ENCODE data around the gene CNOT1. TPM values are rescaled to one million over a fixed set of nuclear protein-coding genes. Genes with fewer than 3 reads are reported as not detected.

Gene CNOT1
- total and polyA plus RNA-seq, 2 of the 4 experiments (the other 2 are of a cell fraction): 85.5 to 357 TPM

GRCh38 chr16:58532414-58532813, 97.2 kb downstream of the CNOT1 start:
- H4K20me1 ChIP-seq (ENCODE audit: insufficient read depth, low read length): no peaks in the 10 kb centered on the region
- no peaks in the 10 kb centered on the region for H3K9me3 ChIP-seq (ENCODE audit: control insufficient read depth, insufficient read depth, low read length)
- no peaks in the 10 kb centered on the region for H3K9me1 ChIP-seq (ENCODE audit: insufficient read depth, low read length)
- 84% methylated on average over 2 of the region's 3 CpGs; no CpG with 5 or more reads in 1 of the 2 experiments for WGBS, 2 experiments (ENCODE audit: extremely low coverage in 2 of 2, insufficient read length in 1 of 2)
- H4K5ac ChIP-seq (ENCODE audit: low read depth, low read length): no peak overlapping the region
- ATAC-seq (ENCODE audit: low read depth) (no peak), DNase-seq (no peak)
- no peak overlapping the region for H2BK5ac ChIP-seq (ENCODE audit: low read depth, low read length, poor library complexity, severe bottlenecking)
- H3K4me1 ChIP-seq (ENCODE audit: control insufficient read depth, insufficient read depth, low read length): no peaks in the 10 kb centered on the region
- BruUV-seq (replicated peaks): no TSS peak
- no peak overlapping the region for H2AK5ac ChIP-seq (ENCODE audit: low read depth, low read length)
- intact Hi-C loops (cut with micrococcal nuclease) (no loop called here), dilution Hi-C loops (cut with HindIII; ENCODE audit: low sequenced_read_pairs, unreplicated experiment) (no loop called here), in situ Hi-C loops (cut with MboI; ENCODE audit: low sequenced_read_pairs) (loop anchor here (5.0 kb wide), 1 partner anchor 45 kb away; no protein-coding TSS in a partner anchor)
- CTCF ChIA-PET: no interaction called here
- no peak overlapping the region for H3K9ac ChIP-seq (ENCODE audit: low read depth, low read length)
- H3K79me1 ChIP-seq (ENCODE audit: low read depth in 1 of 2, low read length in 2 of 2): peaks cover 9 to 21% of the 10 kb centered on the region in 2 experiments; a peak in 3 of 4 replicates
- H2AFZ ChIP-seq (replicated peaks; ENCODE audit: low read length, poor library complexity): no peak overlapping the region
- TF ChIP-seq RAD21 (IDR thresholded peaks at IDR 0.05; ENCODE audit: low read length) (no peak), FOS (IDR thresholded peaks at IDR 0.05; ENCODE audit: low read depth, low read length) (no peak), RFX5 (IDR thresholded peaks at IDR 0.05; ENCODE audit: low read depth, low read length) (no peak), SMC3 (IDR thresholded peaks at IDR 0.05; ENCODE audit: low read depth, low read length) (no peak), USF2 (IDR thresholded peaks at IDR 0.05; ENCODE audit: low read depth, low read length) (no peak), CEBPB (IDR thresholded peaks at IDR 0.05; ENCODE audit: low read depth, low read length) (no peak), CHD1 (IDR thresholded peaks at IDR 0.05; ENCODE audit: low read depth, low read length) (no peak), MAZ (IDR thresholded peaks at IDR 0.05; ENCODE audit: borderline replicate concordance, low read depth, low read length) (no peak), BHLHE40 (IDR thresholded peaks at IDR 0.05; ENCODE audit: low read depth, low read length) (no peak), MAFK (IDR thresholded peaks at IDR 0.05; ENCODE audit: low read depth, low read length) (no peak), POLR2A (IDR thresholded peaks at IDR 0.05; ENCODE audit: low read depth, low read length) (no peak), CTCF (conservative IDR thresholded peaks at IDR 0.05; ENCODE audit: low read depth, low read length) (no peak), MXI1 (IDR thresholded peaks at IDR 0.05; ENCODE audit: borderline replicate concordance, low read depth, low read length) (no peak), RCOR1 (IDR thresholded peaks at IDR 0.05; ENCODE audit: insufficient replicate concordance, low read length) (no peak), NFE2L2 (IDR thresholded peaks at IDR 0.05; ENCODE audit: low read depth, low read length) (no peak)
- TF ChIP-seq, protein P1, sequence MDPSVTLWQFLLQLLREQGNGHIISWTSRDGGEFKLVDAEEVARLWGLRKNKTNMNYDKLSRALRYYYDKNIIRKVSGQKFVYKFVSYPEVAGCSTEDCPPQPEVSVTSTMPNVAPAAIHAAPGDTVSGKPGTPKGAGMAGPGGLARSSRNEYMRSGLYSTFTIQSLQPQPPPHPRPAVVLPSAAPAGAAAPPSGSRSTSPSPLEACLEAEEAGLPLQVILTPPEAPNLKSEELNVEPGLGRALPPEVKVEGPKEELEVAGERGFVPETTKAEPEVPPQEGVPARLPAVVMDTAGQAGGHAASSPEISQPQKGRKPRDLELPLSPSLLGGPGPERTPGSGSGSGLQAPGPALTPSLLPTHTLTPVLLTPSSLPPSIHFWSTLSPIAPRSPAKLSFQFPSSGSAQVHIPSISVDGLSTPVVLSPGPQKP (IDR thresholded peaks at IDR 0.05; ENCODE audit: borderline replicate concordance, low read depth, low read length): no peak
- H2BK120ac ChIP-seq (ENCODE audit: low read depth, low read length): no peak overlapping the region
- H4K91ac ChIP-seq (ENCODE audit: insufficient read depth, low read depth, low read length): no peak overlapping the region
- no peak overlapping the region for H3K14ac ChIP-seq (replicated peaks; ENCODE audit: low read depth, low read length)
- no peak overlapping the region for H3K23ac ChIP-seq (ENCODE audit: low read depth, low read length)
- no peak overlapping the region for H3K4me3 ChIP-seq (ENCODE audit: insufficient read depth, low read depth, low read length)
- no peak overlapping the region for H2AK9ac ChIP-seq (replicated peaks; ENCODE audit: low read depth, low read length, poor library complexity)
- no peaks in the 10 kb centered on the region for H3K27me3 ChIP-seq (ENCODE audit: control insufficient read depth, insufficient read depth, low read length)
- no peak overlapping the region for H3K4ac ChIP-seq (ENCODE audit: low read depth, low read length)
- no peak overlapping the region for H3K18ac ChIP-seq (ENCODE audit: low read depth, low read length)
- no peak overlapping the region for H2BK20ac ChIP-seq (ENCODE audit: low read depth, low read length)
- H3K27ac ChIP-seq (ENCODE audit: insufficient read depth, low read length): no peak overlapping the region
- H3K56ac ChIP-seq (ENCODE audit: extremely low read depth, insufficient read depth, low read length): no peak overlapping the region
- no peak overlapping the region for H3K4me2 ChIP-seq (ENCODE audit: low read depth, low read length)
- H2BK15ac ChIP-seq (ENCODE audit: low read depth, low read length): no peak overlapping the region
- no peak overlapping the region for H4K8ac ChIP-seq (ENCODE audit: low read depth in 2 of 2, low read length in 2 of 2)
- peaks cover 58% of the 10 kb centered on the region for H3K36me3 ChIP-seq (ENCODE audit: control insufficient read depth, insufficient read depth, low read length)
- POLR2A ChIA-PET (ENCODE audit: unreplicated experiment): no interaction called here

Measured in IMR-90 (cell line).